Heart right ventricle (tissue), 16 donors: ENCODE results near the gene CXCL14. TPM values are rescaled to one million over a fixed set of nuclear protein-coding genes. Genes with fewer than 3 reads are reported as not detected.

Source experiments
- ATAC-seq, 8 donors: fragments of 200-7000 bp; cut with Tn5 transposase; one replicate each; pipeline ENCODE4 v1.9.1; 2020; ENCODE audit warnings: mild to moderate bottlenecking in 8 of 8, moderate library complexity in 8 of 8, moderate number of reproducible peaks in 1 of 8
- DNase-seq, 2 donors: peaks; one replicate each; pipeline ENCODE4 v3.0.0-alpha.2; 2020
- H3K27ac ChIP-seq, 10 donors: fragments of 200-600 bp; sonication (generic) in 2 of 10; one replicate each; pipeline versions ENCODE4 v1.5.0 to v1.8.0; 2020 to 2022; ENCODE audit warnings: mild to moderate bottlenecking in 3 of 10
- H3K27me3 ChIP-seq, 7 donors: fragments of 200-600 bp; one replicate each; pipeline ENCODE4 v1.8.0; 2021 to 2022; ENCODE audit warnings: mild to moderate bottlenecking in 2 of 7
- H3K36me3 ChIP-seq, 9 donors: fragments of 200-600 bp; sonication (generic) in 1 of 9; one replicate each; pipeline versions ENCODE4 v1.5.0 to v1.8.0; 2020 to 2022; ENCODE audit warnings: mild to moderate bottlenecking in 2 of 9
- H3K4me1 ChIP-seq, 9 donors: fragments of 200-600 bp; sonication (generic) in 1 of 9; one replicate each; pipeline versions ENCODE4 v1.5.0 to v1.8.0; 2020 to 2022; ENCODE audit warnings: mild to moderate bottlenecking in 4 of 9
- H3K4me3 ChIP-seq, 10 donors: fragments of 200-600 bp; sonication (generic) in 2 of 10; one replicate each; pipeline versions ENCODE4 v1.5.0 to v1.8.0; 2020 to 2022; ENCODE audit warnings: mild to moderate bottlenecking in 7 of 10, moderate library complexity in 2 of 10
- H3K9me3 ChIP-seq, 11 donors: fragments of 200-600 bp in 10 of 11; sonication (generic) in 2 of 11; one replicate each; pipeline versions ENCODE4 v1.5.0 to v1.8.0; 2013 to 2022; ENCODE audit warnings: mild to moderate bottlenecking in 2 of 11, control low read depth in 1 of 11, moderate library complexity in 1 of 11
- CTCF ChIP-seq, 9 donors: fragments of 200-600 bp; sonication (generic) in 2 of 9; IDR thresholded peaks; one replicate each; pipeline versions ENCODE4 v1.5.0 to v1.8.0; 2021 to 2022; ENCODE audit warnings: antibody characterized with exemption in 9 of 9, mild to moderate bottlenecking in 5 of 9, moderate library complexity in 1 of 9
- WGBS, 2 donors: extraction: QIAGEN DNeasy Blood & Tissue Kit; methylation state at CpG; one replicate each; pipeline ENCODE4 v1.1.7; 2013; ENCODE audit warnings: inconsistent platforms in 1 of 2; 5-methylcytosine and 5-hydroxymethylcytosine counted together
- intact Hi-C, 10 donors: fragments of 100-400 bp; cut with DNase I; formaldehyde crosslinking; loops; one replicate each; pipeline versions ENCODE4 v1.11.1 to v1.14.2; 2022
- polyA plus RNA-seq, 2 donors: library from polyadenylated mRNA; stranded (reverse); fragments of 200-250 nt; gene quantifications; one replicate each; pipeline ENCODE4 v1.2.3, GENCODE V29; 2013
- total RNA-seq, 10 donors: library from RNA; stranded (reverse); fragmentation: NEBNext Ultra II Directional in 3 of 10; extraction: Animal tissue kit (Norgen Biotek cat#: 25700) in 3 of 10; gene quantifications; one replicate each; pipeline versions ENCODE4 v1.2.1 to v1.2.4, GENCODE V29; 2021 to 2023
- donor health status: Arrhythmogenic right ventricular cardiomyopathy.
- donor health status: ischemic (EF 13 %, LVEDD 7.1; RV severe dilation, severe dysfunction).
- donor health status: healthy with polysubstance abuse.
- donor health status: DM: no; HTN: yes; CAD: no.
- donor health status: DM: no; HTN: no; CAD: no.
- donor health status: ischemic (EF 25% LVEDD 6.9; RV normal size, moderate dysfunction).
- donor health status: ischemic (EF 25% LVEDD 5.7; RV mildly dilated, moderate dysfunction).
- donor health status: healthy.
- donor health status: DM: yes; HTN: yes; CAD: no.
- donor health status: Ischemic cardiomyopathy.
- donor health status: ischemic (EF 35%, LVEDD 5.7; RV mildly dilated, moderate dysfunction).
- donor health status: nonischemic (EF 11% LVEDD 7.7; RV severe dilation, severe dysfunction).
- donor health status: DM: yes; HTN: yes; CAD: no.
- donor health status: PGD.
- donor health status: ischemic (EF 29% LVEDD 5.4; RV normal size, mild dysfunction).
- donor health status: nonischemic (EF 23%, LVEDD 6.1; RV moderate dilation, normal function).

CXCL14 gene
- total and polyA plus RNA-seq, 12 donors, result 0.28 to 2.2 (median 0.51) TPM

DNA sequence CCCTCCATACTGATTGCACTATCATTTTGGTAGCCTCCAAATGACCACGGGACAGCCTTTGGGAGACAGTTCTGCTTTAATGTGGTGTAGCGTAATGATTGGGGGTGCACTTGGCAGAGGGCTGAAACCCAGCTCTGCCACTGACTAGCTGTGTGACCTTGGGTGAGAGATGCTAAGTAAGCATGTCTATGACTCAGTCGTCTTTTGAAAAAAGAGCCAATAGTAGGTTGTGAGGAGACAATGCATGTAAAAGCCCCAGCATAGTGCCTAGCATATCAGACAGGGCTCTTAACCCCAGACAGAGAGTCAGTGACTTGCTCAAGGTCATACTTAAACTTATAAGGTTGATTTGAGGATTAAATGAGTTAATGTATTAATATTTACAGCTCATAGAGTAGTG is 18.0 kb upstream of the CXCL14 start:
- H3K4me3 ChIP-seq, result no peak overlapping the region
- H3K27me3 ChIP-seq, result peaks cover 0 to 36% (median 11%) of the 10 kb centered on the region in 7 donors
- DNase-seq (no peak), ATAC-seq (no peak)
- WGBS, 2 donors, result 81 to 86% methylated on average over 3 of the region's 3 CpGs
- H3K27ac ChIP-seq, result no peak overlapping the region
- intact Hi-C loops, result no loop called here
- H3K4me1 ChIP-seq, result no peaks in the 10 kb centered on the region
- H3K9me3 ChIP-seq, result no peaks in the 10 kb centered on the region
- no peaks in the 10 kb centered on the region for H3K36me3 ChIP-seq
- no peak for TF ChIP-seq CTCF (IDR thresholded peaks at IDR 0.05)

DNA sequence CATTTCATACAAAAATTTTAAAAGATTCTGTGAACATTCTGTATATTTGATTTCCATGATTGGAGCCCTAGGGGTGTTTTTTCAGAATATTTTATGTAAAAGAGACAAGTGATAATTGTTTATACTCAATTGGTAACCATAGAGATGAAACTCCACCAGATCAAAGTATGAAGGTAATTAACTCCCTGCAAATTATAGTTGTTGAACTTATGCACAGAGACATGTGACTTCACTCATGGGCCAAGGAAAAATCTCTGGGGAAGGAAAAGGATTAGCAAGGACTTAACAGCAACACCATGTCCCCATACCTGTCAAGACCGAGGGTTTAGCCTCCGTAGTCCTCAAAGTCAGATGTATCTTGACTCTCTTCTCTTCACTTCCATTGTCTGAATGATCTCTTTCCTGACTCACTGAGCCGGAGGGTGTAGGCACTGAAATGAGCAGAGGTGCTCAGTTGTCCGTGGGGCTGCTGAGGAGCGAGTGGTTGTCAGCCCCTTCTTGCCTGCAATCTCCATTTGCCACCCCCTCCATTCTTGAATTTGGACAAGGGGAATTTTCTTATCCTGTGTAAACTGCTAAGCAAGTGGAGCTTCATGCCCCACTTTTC is 17.5 kb upstream of the CXCL14 start:
- intact Hi-C loops, result no loop called here
- Histone ChIP-seq H3K36me3 (no peaks in the 10 kb centered on the region), H3K4me3 (no peak overlapping the region), H3K27ac (no peak overlapping the region), H3K4me1 (no peaks in the 10 kb centered on the region), H3K27me3 (peaks cover 0 to 41% (median 11%) of the 10 kb centered on the region in 7 donors), H3K9me3 (no peaks in the 10 kb centered on the region)
- ATAC-seq, result no peak
- DNase-seq, result no peak
- 81 to 87% methylated on average over 5 of the region's 5 CpGs for WGBS, 2 donors
- TF ChIP-seq CTCF (IDR thresholded peaks at IDR 0.05), result no peak

GRCh38 chr5:135594416-135594960 is 15.7 kb upstream of the CXCL14 start:
- H3K27ac ChIP-seq, result no peak overlapping the region
- ATAC-seq, result no peak
- H3K27me3 ChIP-seq, result peaks cover 0 to 44% (median 17%) of the 10 kb centered on the region in 7 donors
- H3K4me3 ChIP-seq, result no peak overlapping the region
- no peaks in the 10 kb centered on the region for H3K9me3 ChIP-seq
- DNase-seq, result no peak
- H3K4me1 ChIP-seq, result no peaks in the 10 kb centered on the region
- TF ChIP-seq CTCF (IDR thresholded peaks at IDR 0.05), result no peak
- H3K36me3 ChIP-seq, result no peaks in the 10 kb centered on the region
- intact Hi-C loops, result no loop called here
- WGBS, 2 donors, result 82 to 87% methylated on average over 2 of the region's 2 CpGs

GRCh38 chr5:135593886-135594285 is 15.1 kb upstream of the CXCL14 start:
- intact Hi-C loops, result no loop called here
- ATAC-seq (no peak), DNase-seq (no peak)
- Histone ChIP-seq H3K4me1 (no peaks in the 10 kb centered on the region), H3K9me3 (no peaks in the 10 kb centered on the region), H3K27ac (no peak overlapping the region), H3K27me3 (peaks cover 0 to 46% (median 17%) of the 10 kb centered on the region in 7 donors), H3K36me3 (no peaks in the 10 kb centered on the region), H3K4me3 (no peak overlapping the region)
- 66 to 67% methylated on average over 2 of the region's 2 CpGs for WGBS, 2 donors
- TF ChIP-seq CTCF (IDR thresholded peaks at IDR 0.05), result no peak
